DMS114 treated with DMSO at 0.1 percent for 48 hours (cell line): ENCODE results near the gene CEP350.

Source experiments
- DNase-seq: peaks from one replicate; lab custom pipeline; 2025; ENCODE audit not compliant: unreplicated experiment; lab: John Stamatoyannopoulos, UW

Gene CEP350

GRCh38 chr1:180046674-180047073, 92.1 kb downstream of the CEP350 start:
- DNase-seq, result no peak

DNA sequence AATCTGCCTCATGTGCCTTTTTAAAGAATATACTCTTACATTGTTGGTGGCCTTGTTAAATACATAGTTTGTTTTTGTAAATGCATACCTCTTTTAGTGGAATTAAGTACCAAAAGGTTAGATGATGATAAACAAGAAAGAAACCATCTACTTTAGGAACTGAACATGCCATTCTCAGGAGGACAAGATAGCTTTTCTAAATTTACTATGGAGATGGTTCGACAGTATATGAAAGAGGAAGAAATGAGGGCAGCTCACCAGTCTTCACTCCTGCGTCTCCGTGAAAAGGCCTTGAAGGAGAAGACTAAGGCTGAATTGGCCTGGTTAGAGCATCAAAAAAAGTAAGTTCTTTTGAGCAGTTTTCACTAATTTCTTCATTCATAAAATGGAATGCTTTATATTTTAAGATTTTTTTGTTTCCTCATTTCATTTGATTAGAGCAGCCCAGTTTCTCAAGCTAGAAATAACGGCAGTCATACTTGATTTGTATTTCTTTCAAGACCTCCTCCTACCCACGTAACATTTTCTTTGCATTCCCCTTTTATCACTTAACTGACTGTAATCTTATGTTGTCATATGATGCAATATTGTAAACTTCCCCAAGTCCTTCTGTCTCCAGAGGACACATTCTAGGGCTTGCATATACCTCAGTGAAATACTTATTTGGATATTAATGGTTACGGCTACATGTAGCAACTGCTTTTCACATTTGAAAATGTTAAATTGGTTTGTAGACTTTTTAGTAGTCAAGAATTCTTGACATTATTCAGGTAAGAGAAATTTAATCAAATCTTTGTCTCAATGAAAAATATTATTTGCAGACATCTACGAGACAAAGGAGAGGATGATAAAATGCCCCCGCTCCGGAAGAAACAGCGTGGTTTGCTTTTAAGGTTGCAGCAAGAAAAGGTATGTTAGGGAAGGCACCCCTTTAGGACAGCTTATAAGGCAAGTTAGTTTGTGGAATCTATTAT, 99.3 kb downstream of the CEP350 start:
- DNase-seq, result no peak

- no peak for DNase-seq
Observed at GRCh38 chr1:180057883-180058396, 103.3 kb downstream of the CEP350 start.

DNA sequence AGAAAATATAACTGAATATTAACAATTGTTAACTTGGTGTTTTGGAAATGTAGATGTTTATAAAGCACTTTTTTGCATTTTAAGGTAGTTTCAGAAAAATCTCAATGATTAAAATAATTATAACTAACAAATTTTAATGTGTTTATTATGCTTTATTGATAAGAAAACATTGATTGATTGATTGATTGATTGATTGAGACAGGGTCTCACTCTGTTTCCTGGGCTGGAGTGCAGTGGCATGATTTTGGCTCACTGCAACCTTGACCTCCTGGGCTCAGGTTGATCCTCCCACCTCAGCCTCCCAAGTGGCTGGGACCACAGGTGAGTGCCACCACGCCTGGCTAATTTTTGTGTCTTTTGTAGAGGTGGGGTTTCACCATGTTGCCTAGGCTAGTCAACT, 106.4 kb downstream of the CEP350 start:
- DNase-seq, result no peak

DNA sequence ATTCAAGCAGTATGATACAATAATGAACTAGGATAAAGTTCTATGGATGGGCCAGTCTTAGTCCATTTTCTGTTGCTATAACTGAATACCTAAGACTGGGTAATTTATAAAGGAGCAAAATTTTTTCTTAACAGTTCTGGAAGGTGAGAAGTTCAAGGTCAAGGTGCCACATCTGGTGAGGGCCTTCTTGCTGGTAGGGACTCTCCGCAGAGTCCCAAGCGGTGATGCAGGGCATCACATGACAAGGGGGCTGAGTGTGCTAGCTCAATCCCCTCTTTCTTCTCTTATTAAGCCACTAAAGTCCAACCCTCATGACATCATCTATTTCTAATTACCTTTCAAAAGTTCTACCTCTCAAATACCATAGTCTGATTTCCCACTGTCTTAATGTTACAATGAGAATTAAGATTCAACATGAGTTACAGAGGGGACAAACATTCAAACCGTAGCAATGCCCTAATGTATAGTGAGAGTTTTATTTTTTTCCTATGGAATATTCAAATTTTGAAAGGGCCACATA, 107.9 kb downstream of the CEP350 start:
- no peak for DNase-seq

DNA sequence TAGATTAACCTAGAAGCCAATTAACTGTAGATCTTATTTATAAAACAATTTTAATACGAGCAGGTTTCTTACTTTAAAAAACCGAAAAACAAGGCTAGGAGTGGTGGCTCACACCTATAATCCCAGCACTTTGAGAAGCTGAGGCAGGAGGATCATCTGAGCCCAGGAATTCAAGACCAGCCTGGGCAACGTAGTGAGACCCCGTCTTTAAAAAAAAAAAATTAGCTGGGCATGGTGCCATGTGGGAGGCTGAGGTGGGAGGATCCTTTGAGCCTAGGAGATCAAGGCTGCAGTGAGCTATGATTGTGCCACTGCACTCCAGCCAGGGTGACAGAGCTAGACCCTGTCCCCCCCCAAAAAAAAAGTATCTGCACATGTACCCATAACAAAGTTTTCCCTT, 110.8 kb downstream of the CEP350 start:
- DNase-seq, result no peak

DNA sequence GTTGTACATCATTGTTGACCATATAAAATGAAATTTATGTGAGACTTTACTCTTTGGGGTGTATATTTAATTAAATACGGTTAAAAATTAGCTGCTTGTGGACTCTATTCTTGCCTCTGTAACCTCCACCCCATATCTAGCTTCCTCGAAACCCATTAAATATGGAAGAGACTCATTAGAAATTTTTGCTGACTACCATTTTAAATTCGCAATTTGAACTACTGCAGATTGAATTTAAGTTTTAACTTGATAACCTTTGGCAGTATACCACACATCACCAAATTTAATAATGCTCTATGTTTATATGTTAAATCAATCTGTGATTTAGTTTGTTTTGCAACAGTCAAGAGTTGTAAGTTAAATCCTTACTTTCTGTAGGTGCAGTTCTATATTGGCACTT, 111.5 kb downstream of the CEP350 start:
- no peak for DNase-seq

GRCh38 chr1:180070286-180070685, 115.7 kb downstream of the CEP350 start:
- DNase-seq, result no peak

DNA sequence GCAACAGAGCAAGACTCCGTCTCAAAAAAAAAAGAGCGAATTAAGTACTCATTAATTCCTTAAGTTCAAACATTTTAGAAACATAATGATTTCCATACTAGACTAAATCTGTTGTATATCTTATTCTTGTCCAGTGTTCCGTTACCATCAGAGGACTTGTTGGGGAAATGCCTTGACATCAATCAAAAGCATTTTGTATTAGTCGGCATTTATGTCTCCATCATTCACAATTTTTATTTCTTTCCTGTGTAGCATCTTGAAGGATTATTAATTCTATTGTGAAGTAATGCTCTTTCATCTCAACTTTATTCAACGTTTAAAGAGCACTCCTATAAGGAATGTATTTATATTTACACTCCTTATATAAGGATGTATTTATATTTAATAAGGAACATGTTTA, 117.1 kb downstream of the CEP350 start:
- DNase-seq, result no peak

- no peak for DNase-seq
Observed at GRCh38 chr1:180080439-180080838, 125.8 kb downstream of the CEP350 start.

- no peak for DNase-seq
Observed at GRCh38 chr1:180081474-180081873, 126.9 kb downstream of the CEP350 start.

DNA sequence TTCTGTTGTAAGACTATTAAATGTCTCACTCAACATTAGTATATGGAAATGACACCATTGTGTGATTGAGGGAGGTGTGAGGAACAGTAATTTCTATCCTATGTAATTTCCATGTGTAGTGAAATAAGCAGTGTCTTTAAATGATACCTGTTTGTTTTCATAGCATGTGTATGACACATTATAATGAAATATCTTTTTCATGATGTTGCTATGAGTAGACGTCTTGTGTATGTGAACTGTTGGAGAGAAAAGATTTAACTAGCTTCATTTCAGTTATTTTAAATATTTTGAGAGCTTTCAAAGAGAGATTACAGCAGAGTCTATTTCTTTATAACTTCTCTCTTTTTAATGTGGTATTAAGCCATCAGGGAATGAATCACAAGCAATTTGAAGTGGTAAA, 128.6 kb downstream of the CEP350 start:
- DNase-seq, result no peak

DNA sequence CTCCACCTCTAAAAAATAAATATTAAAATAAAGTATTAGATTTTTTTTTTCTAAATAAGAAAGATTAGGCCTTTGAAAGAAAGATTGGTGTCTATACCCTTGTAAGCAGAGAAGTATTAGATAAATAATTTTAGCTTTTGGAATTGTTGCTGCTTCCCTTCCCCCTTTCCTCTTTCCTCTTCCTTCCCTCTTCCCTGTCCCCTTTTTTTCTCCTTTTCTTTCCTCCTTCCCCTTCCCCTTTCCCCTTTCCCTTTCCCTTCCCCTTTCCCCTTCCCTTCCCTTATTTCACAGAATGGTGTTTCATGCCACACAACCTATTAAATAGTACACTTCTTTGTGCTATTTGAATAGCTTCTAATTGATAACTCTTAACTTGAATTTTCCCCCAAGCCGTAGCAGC, 130.3 kb downstream of the CEP350 start:
- no peak for DNase-seq

- no peak for DNase-seq
Observed at GRCh38 chr1:180085331-180085730, 130.7 kb downstream of the CEP350 start.

DNA sequence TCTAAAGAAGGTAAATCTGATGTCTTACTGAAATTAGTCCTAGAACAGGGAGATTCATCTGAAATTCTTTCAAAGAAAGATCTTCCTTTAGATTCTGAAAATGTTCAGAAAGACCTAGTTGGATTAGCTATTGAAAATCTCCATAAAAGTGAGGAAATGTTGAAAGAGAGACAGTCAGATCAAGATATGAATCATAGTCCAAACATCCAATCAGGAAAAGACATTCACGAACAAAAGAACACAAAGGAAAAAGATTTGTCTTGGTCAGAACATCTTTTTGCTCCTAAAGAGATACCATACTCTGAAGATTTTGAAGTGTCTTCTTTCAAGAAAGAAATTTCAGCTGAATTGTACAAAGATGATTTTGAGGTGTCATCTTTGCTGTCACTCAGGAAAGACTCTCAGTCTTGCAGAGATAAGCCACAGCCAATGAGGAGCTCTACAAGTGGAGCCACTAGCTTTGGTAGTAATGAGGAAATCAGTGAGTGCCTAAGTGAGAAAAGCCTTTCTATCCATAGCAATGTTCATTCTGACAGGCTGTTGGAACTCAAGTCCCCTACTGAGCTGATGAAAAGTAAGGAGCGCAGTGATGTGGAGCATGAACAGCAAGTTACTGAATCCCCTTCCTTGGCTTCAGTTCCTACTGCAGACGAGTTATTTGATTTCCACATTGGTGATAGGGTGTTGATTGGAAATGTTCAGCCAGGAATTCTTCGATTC, 138.5 kb downstream of the CEP350 start:
- DNase-seq, result no peak

DNA sequence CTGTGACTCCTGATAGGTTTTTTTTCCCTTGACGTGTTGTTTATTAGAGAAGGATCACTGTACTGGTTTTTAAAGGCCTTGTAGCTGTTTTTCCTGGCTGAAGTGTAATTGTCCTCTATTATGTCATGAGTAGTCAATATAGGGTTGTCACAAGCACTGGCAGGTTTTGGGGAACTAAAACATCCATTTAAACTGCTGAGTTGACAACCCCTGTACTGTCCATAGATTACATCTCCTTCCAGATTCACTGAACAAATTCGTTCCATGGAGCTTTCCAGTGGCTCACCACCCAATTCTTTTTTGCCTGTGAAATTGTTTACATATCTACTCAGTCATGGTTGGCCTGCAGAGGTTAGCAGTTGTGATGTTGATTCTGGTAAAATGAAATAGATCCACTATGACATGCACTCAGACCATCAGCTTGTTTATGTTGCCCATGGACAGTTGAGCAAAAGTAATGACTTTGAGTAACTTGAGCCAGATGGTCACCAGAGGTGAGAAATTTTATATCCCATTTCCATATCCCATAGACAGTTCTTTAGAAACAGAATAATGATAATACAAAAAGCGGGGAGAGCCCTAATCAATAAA, 140.2 kb downstream of the CEP350 start:
- DNase-seq, result no peak

DNA sequence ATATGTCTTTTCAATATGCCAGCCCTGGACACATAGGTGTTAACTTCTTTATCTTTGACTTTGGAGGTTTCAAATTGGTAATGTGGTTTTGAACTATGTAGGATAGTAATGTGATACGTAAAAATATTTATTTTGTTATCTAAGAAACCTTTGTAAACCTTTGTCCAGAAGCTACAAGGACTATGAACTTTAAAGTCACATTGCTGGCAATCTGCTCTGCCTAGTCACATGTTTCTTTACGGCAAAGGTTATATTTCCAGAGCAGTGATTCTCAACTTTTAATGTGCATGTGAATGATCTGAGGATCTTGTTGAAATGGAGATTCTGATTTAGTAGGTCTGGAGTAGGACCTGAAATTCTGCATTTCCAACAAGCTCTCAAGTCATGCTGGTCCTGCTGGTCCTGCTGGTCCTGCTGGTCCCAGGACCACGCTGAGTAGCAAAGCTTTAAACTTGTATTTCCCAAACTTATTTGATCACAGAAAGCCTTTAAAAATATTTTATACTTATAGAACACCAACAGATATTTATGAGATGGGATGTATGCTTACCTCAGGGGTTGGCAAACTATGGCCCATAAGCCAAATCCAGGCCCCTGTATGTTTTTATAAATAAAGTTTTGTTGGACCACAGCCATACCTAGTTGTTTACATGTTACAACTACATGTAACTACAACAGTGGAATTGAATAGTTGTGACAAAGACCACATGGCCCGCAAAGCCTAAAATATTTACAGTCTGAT, 142.1 kb downstream of the CEP350 start:
- DNase-seq, result no peak

GRCh38 chr1:180097326-180097605, 142.7 kb downstream of the CEP350 start:
- no peak for DNase-seq

DNA sequence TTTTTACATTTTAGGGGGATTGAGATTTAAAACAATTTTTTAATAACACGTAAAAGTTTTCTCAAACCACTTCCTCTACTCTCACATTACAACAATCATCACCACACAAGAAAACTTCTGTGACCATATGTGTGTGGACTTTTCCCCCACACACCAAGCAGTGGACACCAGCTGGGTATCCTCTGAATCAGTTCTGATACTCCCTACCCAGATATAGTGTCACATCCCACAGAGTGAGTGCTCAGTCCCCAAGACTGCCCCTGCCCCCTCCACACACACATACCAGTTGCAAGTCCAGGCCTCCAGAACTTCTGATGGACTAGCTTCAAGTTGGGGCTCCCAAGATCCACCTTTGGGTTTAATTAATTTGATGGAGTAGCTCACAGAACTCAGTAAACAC, 146.8 kb downstream of the CEP350 start:
- no peak for DNase-seq

GRCh38 chr1:180103819-180104218, 149.2 kb downstream of the CEP350 start:
- no peak for DNase-seq

- DNase-seq, result no peak
Observed at GRCh38 chr1:180112091-180112490, 157.5 kb downstream of the CEP350 start.
